Fibroblast of villous mesenchyme (primary cell): ENCODE data around the gene ASAH2. TPM values are rescaled to one million over a fixed set of nuclear protein-coding genes. Genes with fewer than 3 reads are reported as not detected.

Source experiments
- DNase-seq: peaks from one replicate; pipeline ENCODE4 v3.0.0-alpha.2; 2010; ENCODE audit warnings: low read depth
- H3K4me3 ChIP-seq: 2 replicates; pipeline ENCODE4 v1.5.1; 2011; ENCODE audit warnings: low read depth, mild to moderate bottlenecking, low read length
- CTCF ChIP-seq: IDR thresholded peaks from 2 replicates; pipeline ENCODE4 v1.5.1; 2012; ENCODE audit warnings: low read depth, mild to moderate bottlenecking, low read length; ENCODE audit not compliant: insufficient read depth
- total RNA-seq: library from RNA; depleted of rRNA; stranded (reverse); fragments of >200 nt; gene quantifications from 2 replicates; pipeline ENCODE4 v1.2.3, GENCODE V29; 2012

The ASAH2 gene
- total RNA-seq, 1 donor = 1.3 TPM

- no peak overlapping the region for H3K4me3 ChIP-seq
- TF ChIP-seq CTCF = no peak
- DNase-seq = no peak
Observed at GRCh38 chr10:50222199-50222598, 29.1 kb downstream of the ASAH2 start.

- no peak overlapping the region for H3K4me3 ChIP-seq
- no peak for TF ChIP-seq CTCF
- no peak for DNase-seq
Observed at GRCh38 chr10:50221470-50221869, 29.8 kb downstream of the ASAH2 start.

GRCh38 chr10:50219646-50220045 lies 31.7 kb downstream of the ASAH2 start:
- no peak overlapping the region for H3K4me3 ChIP-seq
- DNase-seq = no peak
- no peak for TF ChIP-seq CTCF

GRCh38 chr10:50219200-50219599 lies 32.1 kb downstream of the ASAH2 start:
- DNase-seq = no peak
- H3K4me3 ChIP-seq = no peak overlapping the region
- TF ChIP-seq CTCF = no peak

GRCh38 chr10:50216894-50217293 lies 34.4 kb downstream of the ASAH2 start:
- H3K4me3 ChIP-seq = no peak overlapping the region
- no peak for DNase-seq
- no peak for TF ChIP-seq CTCF

GRCh38 chr10:50216418-50216817 lies 34.9 kb downstream of the ASAH2 start:
- no peak overlapping the region for H3K4me3 ChIP-seq
- no peak for DNase-seq
- no peak for TF ChIP-seq CTCF

- no peak for DNase-seq
- H3K4me3 ChIP-seq = no peak overlapping the region
- TF ChIP-seq CTCF = no peak
Observed at GRCh38 chr10:50211670-50212069, 39.6 kb downstream of the ASAH2 start.
